T-cell (primary cell): ENCODE results near the gene LPO. TPM values are rescaled to one million over a fixed set of nuclear protein-coding genes. Genes with fewer than 3 reads are reported as not detected.

Experiments used
- ATAC-seq, 4 experiments: fragments of 200-7000 bp in 3 of 4; fragments of 150-1000 bp in 1 of 4; cut with Tn5 transposase; replicated peaks in 1 of 4; 1 replicate in 3 of 4; 2 replicates in 1 of 4; pipeline ENCODE4 v1.10.0; 2021; ENCODE audit warnings: moderate library complexity in 3 of 4, mild to moderate bottlenecking in 2 of 4, moderate number of reproducible peaks in 1 of 4
- CTCF ChIA-PET, 2 donors: fragments of 300-600 bp; sonication (Branson Sonifier 250); formaldehyde crosslinking; loops; one replicate each; lab custom pipeline; 2022; ENCODE audit warnings: antibody characterized with exemption in 2 of 2; lab: Charles Lee
- POLR2A ChIA-PET, 2 donors: fragments of 300-600 bp; sonication (Branson Sonifier 250); formaldehyde crosslinking; loops; one replicate each; lab custom pipeline; 2022; ENCODE audit warnings: antibody characterized with exemption in 2 of 2; lab: Charles Lee
- DNase-seq, 35 experiments: peaks; one replicate each; pipeline versions ENCODE4 v3.0.0 to v3.0.0-alpha.2; 2013 to 2023
- H3K27ac ChIP-seq: one replicate; pipeline ENCODE4 v1.5.1; 2013; ENCODE audit warnings: low read length
- H3K27me3 ChIP-seq, 2 experiments: replicated peaks in 1 of 2; 1 replicate in 1 of 2; 2 replicates in 1 of 2; pipeline versions ENCODE4 v1.6.1 to v1.7.0; 2013; ENCODE audit warnings: low read length in 1 of 2, mixed read lengths in 1 of 2; ENCODE audit not compliant: control insufficient read depth in 2 of 2, insufficient read depth in 2 of 2; ENCODE audit errors: extremely low read depth in 1 of 2
- H3K36me3 ChIP-seq, 2 donors: 1 replicate in 1 of 2; 2 replicates in 1 of 2; pipeline versions ENCODE4 v1.6.1 to v1.7.0; 2013; ENCODE audit warnings: low read length in 1 of 2; ENCODE audit not compliant: control insufficient read depth in 2 of 2, insufficient read depth in 1 of 2; ENCODE audit errors: extremely low read depth in 1 of 2
- H3K4me1 ChIP-seq, 2 experiments: 1 replicate in 1 of 2; 2 replicates in 1 of 2; pipeline versions ENCODE4 v1.6.1 to v1.7.0; 2013; ENCODE audit warnings: low read length in 2 of 2, mixed read lengths in 1 of 2; ENCODE audit not compliant: insufficient read depth in 2 of 2, control insufficient read depth in 1 of 2; ENCODE audit errors: extremely low read depth in 1 of 2
- H3K4me3 ChIP-seq, 2 donors: 1 replicate in 1 of 2; 2 replicates in 1 of 2; pipeline versions ENCODE4 v1.5.1 to v1.7.0; 2013; ENCODE audit warnings: mild to moderate bottlenecking in 2 of 2, low read length in 1 of 2, moderate library complexity in 1 of 2; ENCODE audit not compliant: control insufficient read depth in 1 of 2; ENCODE audit errors: extremely low read depth in 1 of 2
- H3K9me3 ChIP-seq: 2 replicates; pipeline ENCODE4 v1.7.0; 2013
- H3K27ac Mint-ChIP-seq, 2 donors: one replicate each; pipeline ENCODE4 v1.8.0; 2020 to 2021; ENCODE audit warnings: mild to moderate bottlenecking in 2 of 2, mixed read lengths in 2 of 2
- H3K27me3 Mint-ChIP-seq, 2 donors: one replicate each; pipeline ENCODE4 v1.8.0; 2021 to 2022; ENCODE audit warnings: mixed read lengths in 2 of 2
- H3K36me3 Mint-ChIP-seq: one replicate; pipeline ENCODE4 v1.8.0; 2021; ENCODE audit warnings: mixed read lengths
- H3K4me1 Mint-ChIP-seq, 3 donors: one replicate each; pipeline ENCODE4 v1.8.0; 2020 to 2022; ENCODE audit warnings: mixed read lengths in 3 of 3, mild to moderate bottlenecking in 1 of 3
- H3K4me3 Mint-ChIP-seq, 3 donors: one replicate each; pipeline ENCODE4 v1.8.0; 2020 to 2022; ENCODE audit warnings: mild to moderate bottlenecking in 3 of 3, mixed read lengths in 3 of 3, moderate library complexity in 3 of 3
- H3K9me3 Mint-ChIP-seq, 3 donors: one replicate each; pipeline ENCODE4 v1.8.0; 2020 to 2022; ENCODE audit warnings: mixed read lengths in 3 of 3
- WGBS: methylation state at CpG from one replicate; pipeline ENCODE4 v1.1.5; 2013; ENCODE audit warnings: missing lambda C conversion rate; ENCODE audit not compliant: insufficient coverage; 5-methylcytosine and 5-hydroxymethylcytosine counted together
- total RNA-seq, 35 experiments: library from RNA in 6 of 35; stranded (reverse) in 6 of 35; fragments of 120-200 nt in 1 of 35; gene quantifications; one replicate each; pipeline versions ENCODE4 v1.2.1 to v1.2.4 and lab custom pipeline; 2013 to 2026

The LPO gene
- total RNA-seq, 5 donors from 2014 or later (not counting 1 experiment from before 2014, with no cell fraction given): not detected

- WGBS: 0% methylated on average over 1 of the region's 7 CpGs
- peak overlapping the region; percentile 75 to 90 for H3K4me3 ChIP-seq
- no peak for ATAC-seq
- no peaks in the 10 kb centered on the region for H3K9me3 ChIP-seq
- Mint-ChIP-seq H3K27me3 (peaks cover 9% of the 10 kb centered on the region in 2 donors), H3K27ac (peak overlapping the region; percentile 91 to 98), H3K4me3 (peak overlapping the region; percentile 86 to 92 (median 91)), H3K4me1 (peaks cover 17 to 24% (median 23%) of the 10 kb centered on the region in 3 donors), H3K9me3 (no peaks in the 10 kb centered on the region), H3K36me3 (peaks cover 10% of the 10 kb centered on the region)
- ChIA-PET CTCF (no interaction called here), POLR2A (interaction anchor here (0.5 to 0.6 kb wide), 5 partner anchors 137 to 1053 kb away, joined by 3 to 6 read pairs (median 3); no protein-coding TSS in a partner anchor)
- peaks cover 0 to 9% of the 10 kb centered on the region in 2 donors for H3K36me3 ChIP-seq
- DNase-seq: no peak
- peaks cover 10 to 19% of the 10 kb centered on the region in 2 experiments for H3K4me1 ChIP-seq
- no peaks in the 10 kb centered on the region for H3K27me3 ChIP-seq
- peak overlapping the region; percentile 71 for H3K27ac ChIP-seq
Observed at GRCh38 chr17:58219789-58220183, 18.6 kb upstream of the LPO start.

DNA sequence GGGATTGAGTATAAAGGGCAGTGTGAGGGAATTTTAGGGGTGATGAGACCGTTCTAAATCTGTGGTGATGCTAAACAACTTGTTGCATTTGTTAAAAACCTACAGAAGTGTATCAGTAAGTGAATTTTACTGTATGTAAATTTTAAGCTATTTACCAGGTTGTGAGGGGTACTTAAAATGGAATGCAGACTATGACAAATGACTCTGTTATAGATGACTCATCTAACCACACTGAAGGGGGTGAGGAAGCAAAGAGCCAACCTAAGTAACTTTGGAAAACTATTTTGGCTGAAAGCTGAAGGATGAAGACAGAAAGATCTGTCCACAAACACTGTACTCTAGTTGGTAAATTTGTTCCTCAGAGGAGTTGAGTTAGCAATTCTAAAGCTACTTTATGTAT, 14.1 kb upstream of the LPO start:
- peaks cover 21 to 25% of the 10 kb centered on the region in 2 donors for H3K27me3 Mint-ChIP-seq
- H3K27ac Mint-ChIP-seq: no peak overlapping the region
- ATAC-seq (no peak), DNase-seq (no peak)
- H3K27ac ChIP-seq: no peak overlapping the region
- 43% methylated on average over 1 of the region's 1 CpG for WGBS
- ChIA-PET POLR2A (no interaction called here), CTCF (interaction anchor here in 1 of 2 donors (0.5 kb wide), 1 partner anchor 544 kb away, joined by 4 read pairs; no protein-coding TSS in a partner anchor)
- H3K4me3 ChIP-seq: no peak overlapping the region
- H3K4me3 Mint-ChIP-seq: no peak overlapping the region
- no peaks in the 10 kb centered on the region for H3K36me3 ChIP-seq
- H3K4me1 ChIP-seq: peaks cover 6 to 10% of the 10 kb centered on the region in 2 experiments
- peaks cover 0 to 13% of the 10 kb centered on the region in 2 experiments for H3K27me3 ChIP-seq
- H3K36me3 Mint-ChIP-seq: no peaks in the 10 kb centered on the region
- no peaks in the 10 kb centered on the region for H3K9me3 Mint-ChIP-seq
- peaks cover 7 to 14% (median 10%) of the 10 kb centered on the region in 3 donors for H3K4me1 Mint-ChIP-seq
- no peaks in the 10 kb centered on the region for H3K9me3 ChIP-seq

GRCh38 chr17:58227733-58228132, 10.7 kb upstream of the LPO start:
- Histone ChIP-seq H3K27me3 (peaks cover 0 to 24% of the 10 kb centered on the region in 2 experiments), H3K36me3 (no peaks in the 10 kb centered on the region), H3K4me3 (no peak overlapping the region), H3K27ac (no peak overlapping the region), H3K9me3 (no peaks in the 10 kb centered on the region), H3K4me1 (no peaks in the 10 kb centered on the region)
- DNase-seq: no peak
- no peaks in the 10 kb centered on the region for H3K4me1 Mint-ChIP-seq
- H3K36me3 Mint-ChIP-seq: no peaks in the 10 kb centered on the region
- WGBS: 83% methylated on average over 3 of the region's 3 CpGs
- H3K4me3 Mint-ChIP-seq: no peak overlapping the region
- H3K9me3 Mint-ChIP-seq: no peaks in the 10 kb centered on the region
- ATAC-seq: no peak
- CTCF ChIA-PET: no interaction called here
- peaks cover 21 to 37% of the 10 kb centered on the region in 2 donors for H3K27me3 Mint-ChIP-seq
- no peak overlapping the region for H3K27ac Mint-ChIP-seq
- POLR2A ChIA-PET: no interaction called here

GRCh38 chr17:58228679-58229078, 9.7 kb upstream of the LPO start:
- ChIA-PET POLR2A (no interaction called here), CTCF (interaction anchor here in 1 of 2 donors (1.0 kb wide), 1 partner anchor 19 kb away, joined by 3 read pairs; no protein-coding TSS in a partner anchor)
- Mint-ChIP-seq H3K27ac (no peak overlapping the region), H3K36me3 (no peaks in the 10 kb centered on the region), H3K4me3 (no peak overlapping the region), H3K4me1 (no peaks in the 10 kb centered on the region), H3K27me3 (peaks cover 19 to 37% of the 10 kb centered on the region in 2 donors), H3K9me3 (no peaks in the 10 kb centered on the region)
- no peaks in the 10 kb centered on the region for H3K4me1 ChIP-seq
- H3K36me3 ChIP-seq: no peaks in the 10 kb centered on the region
- H3K4me3 ChIP-seq: no peak overlapping the region
- WGBS: 50% methylated on average over 2 of the region's 3 CpGs
- ATAC-seq: no peak
- H3K27ac ChIP-seq: no peak overlapping the region
- no peak for DNase-seq
- peaks cover 0 to 28% of the 10 kb centered on the region in 2 experiments for H3K27me3 ChIP-seq
- H3K9me3 ChIP-seq: no peaks in the 10 kb centered on the region

- Mint-ChIP-seq H3K27me3 (peaks cover 14 to 32% of the 10 kb centered on the region in 2 donors), H3K9me3 (no peaks in the 10 kb centered on the region), H3K4me3 (no peak overlapping the region), H3K27ac (no peak overlapping the region), H3K36me3 (no peaks in the 10 kb centered on the region), H3K4me1 (no peaks in the 10 kb centered on the region)
- Histone ChIP-seq H3K27ac (no peak overlapping the region), H3K9me3 (no peaks in the 10 kb centered on the region), H3K27me3 (peaks cover 0 to 28% of the 10 kb centered on the region in 2 experiments), H3K36me3 (no peaks in the 10 kb centered on the region), H3K4me3 (no peak overlapping the region), H3K4me1 (no peaks in the 10 kb centered on the region)
- ChIA-PET CTCF (no interaction called here), POLR2A (no interaction called here)
- ATAC-seq: no peak
- WGBS: no CpG with 5 or more reads among the region's 1 CpG
- no peak for DNase-seq
Observed at GRCh38 chr17:58229384-58229783, 9.0 kb upstream of the LPO start.

DNA sequence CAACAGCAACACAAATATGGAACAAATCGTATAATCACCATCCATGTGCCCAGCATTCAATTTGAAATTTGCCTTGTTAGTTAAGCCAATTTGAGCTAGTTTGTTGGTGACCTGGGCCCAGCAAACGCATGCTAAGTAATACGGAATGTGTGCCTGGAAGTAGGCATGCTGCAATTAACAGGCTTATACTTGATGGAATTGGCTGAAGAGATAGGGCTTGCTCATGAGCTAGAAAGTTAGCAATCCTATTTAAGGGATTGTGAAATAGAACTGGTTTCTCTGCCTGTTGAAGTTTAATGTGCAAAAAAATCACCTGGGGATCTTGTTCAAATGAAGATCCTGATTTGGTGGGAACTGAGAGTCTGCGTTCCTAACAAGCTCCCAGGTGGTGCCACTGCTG, 8.5 kb upstream of the LPO start:
- Histone ChIP-seq H3K9me3 (no peaks in the 10 kb centered on the region), H3K4me1 (no peaks in the 10 kb centered on the region), H3K36me3 (no peaks in the 10 kb centered on the region), H3K27me3 (peaks cover 0 to 28% of the 10 kb centered on the region in 2 experiments), H3K4me3 (no peak overlapping the region), H3K27ac (no peak overlapping the region)
- WGBS: 92% methylated on average over 4 of the region's 4 CpGs
- Mint-ChIP-seq H3K36me3 (no peaks in the 10 kb centered on the region), H3K4me1 (no peaks in the 10 kb centered on the region), H3K9me3 (no peaks in the 10 kb centered on the region), H3K27me3 (peaks cover 13 to 29% of the 10 kb centered on the region in 2 donors), H3K4me3 (no peak overlapping the region), H3K27ac (no peak overlapping the region)
- ChIA-PET POLR2A (interaction anchor here in 1 of 2 donors (0.7 kb wide), 1 partner anchor 12 kb away, joined by 5 read pairs; no protein-coding TSS in a partner anchor), CTCF (interaction anchor here in 1 of 2 donors (0.7 kb wide), 1 partner anchor 68 kb away, joined by 6 read pairs; no protein-coding TSS in a partner anchor)
- ATAC-seq (no peak), DNase-seq (no peak)
